SKM-1 (cell line): ENCODE results near the gene CPN2.
A peak's percentile ranks its signal among the peaks of the same experiment; 100 is the strongest.

Experiments used
- DNase-seq: peaks from one replicate; lab custom pipeline; 2025; ENCODE audit not compliant: unreplicated experiment; lab: John Stamatoyannopoulos, UW

The CPN2 gene

GRCh38 chr3:194354315-194354714 is 3.2 kb upstream of the CPN2 start:
- DNase-seq: no peak

DNA sequence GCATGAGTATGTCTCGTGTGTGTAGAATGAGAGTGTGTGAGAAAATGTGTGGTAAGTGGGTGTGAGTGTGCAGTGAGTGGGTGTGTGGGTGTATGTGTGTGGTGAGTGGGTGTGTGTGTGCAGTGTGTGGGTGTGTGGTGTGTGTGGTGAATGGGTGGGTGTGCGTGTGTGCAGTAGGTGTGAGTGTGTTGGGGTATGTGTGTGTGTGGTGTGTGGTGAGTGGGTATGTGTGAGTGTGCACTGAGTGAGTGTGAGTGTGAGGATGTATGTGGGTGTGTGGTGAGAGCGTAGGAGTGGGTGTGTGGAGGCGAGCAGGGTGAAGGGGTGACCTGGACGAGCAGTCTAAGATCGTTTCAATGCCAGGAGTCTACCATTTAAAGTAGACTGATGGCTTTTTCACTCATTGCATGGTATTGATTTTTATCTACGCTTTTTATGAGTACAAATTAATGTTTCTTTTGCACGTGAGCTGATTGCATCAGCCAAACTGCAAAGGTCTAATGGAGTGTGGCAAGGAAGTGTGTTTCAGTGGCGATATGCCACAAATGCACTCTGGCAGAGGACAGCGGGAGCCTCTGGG is 1.6 kb upstream of the CPN2 start:
- DNase-seq: no peak

- DNase-seq: no peak
Measured at GRCh38 chr3:194351952-194352536, 916 bp upstream of the CPN2 start.

GRCh38 chr3:194350726-194351071 is 429 bp downstream of the CPN2 start:
- no peak for DNase-seq

DNA sequence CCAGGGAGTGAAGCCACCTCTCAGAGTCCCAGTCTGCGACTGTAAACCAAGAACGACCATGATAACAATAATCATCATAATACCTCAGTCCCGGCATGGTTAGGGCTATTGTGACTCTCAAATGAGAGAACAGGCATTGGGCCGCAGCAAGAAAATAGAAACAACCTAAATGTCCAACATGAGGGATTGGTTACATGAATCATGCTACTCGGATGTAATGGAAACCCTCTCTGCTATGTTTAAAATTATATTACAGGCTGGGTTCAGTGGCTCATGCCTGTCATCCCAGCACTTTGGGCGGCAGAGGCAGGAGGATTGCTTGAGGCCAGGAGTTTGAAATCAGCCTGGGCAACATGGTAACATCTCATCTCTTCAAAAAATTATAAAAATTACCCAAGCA is 2.8 kb downstream of the CPN2 start:
- no peak for DNase-seq

DNA sequence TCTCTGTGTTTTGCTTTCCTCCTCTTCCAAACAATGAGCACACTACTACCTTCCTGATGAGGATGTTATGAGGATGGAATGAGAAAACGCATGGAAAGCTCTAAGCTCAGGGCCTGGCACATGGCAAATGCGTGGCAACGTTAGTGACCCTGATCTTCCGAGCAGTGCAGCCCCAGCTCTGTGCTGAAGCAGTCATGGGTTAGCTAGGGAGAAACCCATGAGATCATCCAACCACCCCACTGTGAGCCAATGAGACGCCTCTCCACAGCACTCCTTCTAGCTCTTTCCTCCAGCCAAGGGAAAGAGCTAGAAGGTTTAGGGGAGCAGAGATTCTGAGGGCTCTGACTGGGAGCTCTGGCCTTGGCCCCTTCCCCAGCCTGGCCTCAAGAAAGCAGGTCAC is 4.5 kb downstream of the CPN2 start:
- no peak for DNase-seq

- DNase-seq: no peak
Measured at GRCh38 chr3:194346035-194346434, 5.1 kb downstream of the CPN2 start.

GRCh38 chr3:194344012-194344411 is 7.1 kb downstream of the CPN2 start:
- DNase-seq: peak; percentile 51

DNA sequence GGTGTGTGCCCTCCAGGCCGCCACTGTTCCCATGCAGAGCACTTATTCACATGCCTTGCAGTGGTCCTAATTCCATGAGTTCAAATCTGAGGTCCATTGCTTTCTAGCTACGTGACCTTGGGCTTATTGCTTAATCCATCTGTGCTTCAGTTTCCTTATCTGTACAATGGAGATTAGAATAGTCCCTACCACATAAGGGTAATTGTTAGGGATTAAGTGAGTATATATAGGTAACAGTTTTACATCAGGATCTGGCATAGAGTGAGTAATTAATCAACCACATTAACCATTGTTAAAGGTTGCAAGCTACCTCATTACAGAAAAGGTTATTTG is 7.6 kb downstream of the CPN2 start:
- DNase-seq: no peak

- DNase-seq: no peak
Measured at GRCh38 chr3:194342861-194343560, 8.1 kb downstream of the CPN2 start.

- DNase-seq: no peak
Measured at GRCh38 chr3:194340757-194341400, 10.2 kb downstream of the CPN2 start.

DNA sequence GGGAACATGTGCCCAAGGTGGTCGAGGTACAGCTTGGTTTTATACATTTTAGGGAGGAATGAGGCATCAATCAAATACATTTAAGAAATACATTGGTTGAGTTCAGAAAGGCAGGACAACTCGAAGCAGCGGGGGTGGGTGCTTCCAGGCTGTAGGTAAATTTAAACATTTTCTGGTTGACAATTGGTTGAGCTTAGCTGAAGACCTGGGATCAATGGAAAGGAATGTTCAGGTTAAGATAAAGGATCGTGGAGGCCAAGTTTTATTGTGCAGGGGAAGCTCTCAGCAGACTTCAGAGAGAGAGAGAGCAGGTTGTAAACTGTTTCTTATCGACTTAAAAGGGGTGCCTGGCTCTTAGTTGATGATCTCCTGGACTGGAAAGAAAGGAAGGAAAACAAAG is 11.3 kb downstream of the CPN2 start:
- no peak for DNase-seq

DNA sequence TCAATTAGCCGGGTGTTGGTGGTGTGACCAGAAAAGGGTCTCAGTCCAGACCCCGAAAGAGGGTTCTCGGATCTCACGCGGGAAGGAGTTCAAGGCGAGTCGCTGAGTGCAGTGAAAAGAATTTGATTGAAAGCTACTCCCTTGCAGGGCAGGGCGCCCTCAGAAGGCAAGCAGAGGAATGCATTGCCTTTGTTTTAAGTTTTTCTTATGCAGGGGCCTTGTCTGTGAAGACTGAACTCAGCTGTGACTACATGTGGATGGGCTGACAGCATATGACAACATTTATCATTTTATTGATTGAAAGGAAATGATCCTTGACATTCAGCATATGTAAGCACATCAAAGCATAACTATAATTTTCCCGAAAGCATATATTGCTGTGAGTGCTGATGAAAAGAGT is 11.8 kb downstream of the CPN2 start:
- DNase-seq: no peak

- DNase-seq: no peak
Measured at GRCh38 chr3:194337965-194338753, 13.0 kb downstream of the CPN2 start.

GRCh38 chr3:194336601-194337355 is 14.3 kb downstream of the CPN2 start:
- DNase-seq: no peak

DNA sequence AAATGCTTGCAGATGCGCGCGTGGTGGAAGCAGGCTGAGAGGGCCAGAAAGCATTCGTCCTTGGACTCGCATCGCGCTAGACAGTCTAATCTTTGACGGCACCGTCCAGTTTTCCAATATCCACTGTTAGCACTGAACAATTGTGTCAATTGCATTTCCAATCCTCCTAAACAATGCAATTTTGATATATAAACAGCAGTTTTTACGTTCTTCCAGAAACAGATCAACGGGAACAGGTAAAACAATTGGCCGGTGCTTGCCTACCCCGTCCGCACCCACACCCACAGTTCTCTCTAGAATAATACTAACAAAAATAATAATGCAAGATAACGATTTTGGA is 17.2 kb downstream of the CPN2 start:
- DNase-seq: no peak

GRCh38 chr3:194333212-194333980 is 17.7 kb downstream of the CPN2 start:
- DNase-seq: no peak

- no peak for DNase-seq
Measured at GRCh38 chr3:194332858-194333211, 18.3 kb downstream of the CPN2 start.

DNA sequence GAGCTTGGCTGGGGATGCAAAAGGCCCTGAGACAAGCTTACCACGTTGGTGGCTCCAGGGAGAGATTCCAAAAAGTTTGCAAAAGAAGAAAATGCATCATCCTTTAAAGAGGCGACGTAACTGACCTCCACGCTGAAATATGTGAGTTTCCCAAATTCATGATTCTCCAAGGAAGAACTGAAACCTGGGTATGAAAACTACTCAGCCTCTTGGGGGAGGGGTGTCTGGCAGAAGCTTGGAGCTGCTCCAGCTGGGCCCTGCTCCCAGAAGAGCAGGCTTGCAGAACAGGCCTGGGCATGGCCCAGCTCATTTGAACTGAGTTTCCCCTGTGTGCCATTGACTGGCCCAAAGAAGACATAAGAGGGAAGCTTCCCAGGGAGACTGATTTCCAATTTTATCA is 20.5 kb downstream of the CPN2 start:
- DNase-seq: no peak

DNA sequence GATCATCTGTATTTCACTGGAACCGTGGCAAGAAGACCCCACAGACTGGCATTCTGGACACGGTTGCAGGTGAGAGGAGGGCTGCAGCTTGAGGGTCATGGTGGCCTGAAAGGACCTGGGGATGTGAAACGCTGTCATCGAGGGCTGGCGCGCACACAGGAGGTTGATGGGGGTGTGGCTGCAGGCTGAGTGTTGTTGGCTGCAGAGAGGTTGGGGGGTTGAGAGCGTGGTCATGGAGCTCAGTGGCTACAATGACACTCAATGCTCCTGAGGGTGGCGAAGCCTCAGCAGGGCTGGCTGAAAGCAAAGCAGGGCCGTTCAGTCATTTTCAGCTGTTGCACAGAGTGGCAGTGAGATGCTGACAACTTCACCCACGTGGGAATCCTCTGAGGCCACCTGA is 21.0 kb downstream of the CPN2 start:
- no peak for DNase-seq
